IMR-90 (cell line): ENCODE data around the gene EFCAB8.

Experiments used
- MAZ ChIP-seq: IDR thresholded peaks from 2 replicates; pipeline ENCODE4 v1.6.1; 2012; ENCODE audit warnings: low read depth, mild to moderate bottlenecking, low read length, improper control_type of control experiment, moderate library complexity, borderline replicate concordance
- TF ChIP-seq, protein P1 (sequence below): conservative IDR thresholded peaks from 2 replicates; pipeline ENCODE4 v1.5.1; 2012; ENCODE audit warnings: mild to moderate bottlenecking, low read depth, low read length, improper control_type of control experiment

DNA sequence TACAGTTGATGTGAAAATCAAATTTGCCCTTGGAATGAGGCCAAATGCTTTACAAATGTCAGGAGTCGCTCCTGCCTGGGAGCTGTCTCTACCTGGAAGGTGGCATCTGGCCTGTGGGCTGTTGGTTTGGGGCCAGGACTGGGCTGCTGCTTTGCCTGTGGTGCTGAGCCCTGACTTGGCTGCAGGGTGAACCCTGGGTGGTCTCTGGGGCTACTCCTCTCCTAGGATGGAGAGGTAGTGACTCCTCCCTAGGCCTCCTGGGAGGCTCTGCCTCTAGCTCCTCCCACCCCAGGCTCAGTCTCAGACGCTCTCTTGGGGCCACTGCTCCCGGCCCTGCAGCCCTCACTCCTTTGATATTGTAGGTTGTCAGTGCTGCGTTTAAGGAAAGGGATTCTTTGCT, 47.5 kb downstream of the EFCAB8 start:
- TF ChIP-seq, protein P1, sequence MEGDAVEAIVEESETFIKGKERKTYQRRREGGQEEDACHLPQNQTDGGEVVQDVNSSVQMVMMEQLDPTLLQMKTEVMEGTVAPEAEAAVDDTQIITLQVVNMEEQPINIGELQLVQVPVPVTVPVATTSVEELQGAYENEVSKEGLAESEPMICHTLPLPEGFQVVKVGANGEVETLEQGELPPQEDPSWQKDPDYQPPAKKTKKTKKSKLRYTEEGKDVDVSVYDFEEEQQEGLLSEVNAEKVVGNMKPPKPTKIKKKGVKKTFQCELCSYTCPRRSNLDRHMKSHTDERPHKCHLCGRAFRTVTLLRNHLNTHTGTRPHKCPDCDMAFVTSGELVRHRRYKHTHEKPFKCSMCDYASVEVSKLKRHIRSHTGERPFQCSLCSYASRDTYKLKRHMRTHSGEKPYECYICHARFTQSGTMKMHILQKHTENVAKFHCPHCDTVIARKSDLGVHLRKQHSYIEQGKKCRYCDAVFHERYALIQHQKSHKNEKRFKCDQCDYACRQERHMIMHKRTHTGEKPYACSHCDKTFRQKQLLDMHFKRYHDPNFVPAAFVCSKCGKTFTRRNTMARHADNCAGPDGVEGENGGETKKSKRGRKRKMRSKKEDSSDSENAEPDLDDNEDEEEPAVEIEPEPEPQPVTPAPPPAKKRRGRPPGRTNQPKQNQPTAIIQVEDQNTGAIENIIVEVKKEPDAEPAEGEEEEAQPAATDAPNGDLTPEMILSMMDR, result no peak
- no peak for TF ChIP-seq MAZ
